ENCODE results near the gene OR4D2. TPM values are rescaled to one million over a fixed set of nuclear protein-coding genes. Genes with fewer than 3 reads are reported as not detected.

The OR4D2 gene
- total and polyA plus RNA-seq, 2 experiments from 2014 or later, result not detected

GRCh38 chr17:58202859-58203258 lies 36.1 kb downstream of the OR4D2 start:
- WGBS, 2 experiments (ENCODE audit: low coverage in 1 of 2, low lambda C conversion rate in 2 of 2, missing lambda C conversion rate in 2 of 2), result 47 to 62% methylated on average over 7 of the region's 7 CpGs
- no peak for DNase-seq
- no peak overlapping the region for H3K4me3 ChIP-seq
- TF ChIP-seq EZH2phosphoT487 (IDR thresholded peaks at IDR 0.05; ENCODE audit: insufficient read depth, low read depth), result no peak
- no peak for TF ChIP-seq EZH2 (IDR thresholded peaks at IDR 0.05; ENCODE audit: insufficient read depth, poor library complexity, severe bottlenecking)
- in situ Hi-C loops (cut with MboI), result no loop called here
- H3K27me3 ChIP-seq (replicated peaks; ENCODE audit: insufficient read depth), result 0 out of 2 replicates have a peak, but pooled peaks cover 4% of the 10 kb centered on the region
- H3K4me2 ChIP-seq (ENCODE audit: unreplicated experiment), result no peak overlapping the region
- H3K9me3 ChIP-seq (ENCODE audit: low read depth), result no peaks in the 10 kb centered on the region
- H3K36me3 ChIP-seq (ENCODE audit: low read depth), result no peaks in the 10 kb centered on the region
- no peaks in the 10 kb centered on the region for H3K9me2 ChIP-seq (ENCODE audit: insufficient read depth)
- H3K79me2 ChIP-seq (ENCODE audit: insufficient read depth), result no peaks in the 10 kb centered on the region
- no peaks in the 10 kb centered on the region for H4K20me1 ChIP-seq (ENCODE audit: insufficient read depth)
- H3K27ac ChIP-seq, result no peak overlapping the region
- H3F3A ChIP-seq (ENCODE audit: insufficient read depth), result no peaks in the 10 kb centered on the region
- no peaks in the 10 kb centered on the region for H3K4me1 ChIP-seq (ENCODE audit: insufficient read depth)
- no peak overlapping the region for H3K9ac ChIP-seq
- no peak overlapping the region for H2AFZ ChIP-seq

GRCh38 chr17:58204796-58205195 lies 38.0 kb downstream of the OR4D2 start:
- Histone ChIP-seq H3K9ac (no peak overlapping the region), H2AFZ (no peak overlapping the region), H3K4me2 (ENCODE audit: unreplicated experiment) (no peak overlapping the region), H3K36me3 (ENCODE audit: low read depth) (no peaks in the 10 kb centered on the region), H3K9me2 (ENCODE audit: insufficient read depth) (no peaks in the 10 kb centered on the region), H4K20me1 (ENCODE audit: insufficient read depth) (no peaks in the 10 kb centered on the region), H3K27ac (no peak overlapping the region), H3K4me1 (ENCODE audit: insufficient read depth) (no peaks in the 10 kb centered on the region), H3F3A (ENCODE audit: insufficient read depth) (no peaks in the 10 kb centered on the region), H3K27me3 (replicated peaks; ENCODE audit: insufficient read depth) (no peaks in the 10 kb centered on the region), H3K4me3 (no peak overlapping the region), H3K79me2 (ENCODE audit: insufficient read depth) (no peaks in the 10 kb centered on the region), H3K9me3 (ENCODE audit: low read depth) (no peaks in the 10 kb centered on the region)
- TF ChIP-seq EZH2 (IDR thresholded peaks at IDR 0.05; ENCODE audit: insufficient read depth, poor library complexity, severe bottlenecking), result no peak
- no peak for TF ChIP-seq EZH2phosphoT487 (IDR thresholded peaks at IDR 0.05; ENCODE audit: insufficient read depth, low read depth)
- in situ Hi-C loops (cut with MboI), result no loop called here
- WGBS, 2 experiments (ENCODE audit: low coverage in 1 of 2, low lambda C conversion rate in 2 of 2, missing lambda C conversion rate in 2 of 2), result 80 to 83% methylated on average over 5 of the region's 5 CpGs
- no peak for DNase-seq

DNA sequence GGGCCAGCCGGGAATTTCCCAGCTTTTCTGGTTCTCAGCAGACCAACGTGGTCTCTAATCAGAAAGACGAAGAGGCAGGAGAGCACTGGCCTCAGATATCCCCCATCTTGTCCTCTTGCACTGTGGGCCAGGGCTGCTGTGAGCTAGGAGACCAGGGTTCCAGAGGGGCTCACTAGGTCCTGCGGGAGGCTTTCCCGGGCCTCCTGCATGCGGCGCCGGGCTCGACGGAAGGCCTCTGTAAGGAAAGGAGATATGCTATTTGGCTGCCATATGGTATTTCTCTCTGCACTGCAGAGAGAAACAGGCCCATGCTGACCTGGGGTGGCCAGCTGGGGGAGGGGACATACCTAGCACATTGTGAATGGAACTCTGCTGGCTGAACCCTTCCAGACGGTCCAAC lies 39.2 kb downstream of the OR4D2 start:
- 90 to 93% methylated on average over 10 to 11 of the region's 11 CpGs for WGBS, 2 experiments (ENCODE audit: low coverage in 1 of 2, low lambda C conversion rate in 2 of 2, missing lambda C conversion rate in 2 of 2)
- Histone ChIP-seq H2AFZ (no peak overlapping the region), H3F3A (ENCODE audit: insufficient read depth) (no peaks in the 10 kb centered on the region), H3K4me3 (no peak overlapping the region), H3K9me2 (ENCODE audit: insufficient read depth) (no peaks in the 10 kb centered on the region), H3K27ac (no peak overlapping the region), H3K27me3 (replicated peaks; ENCODE audit: insufficient read depth) (no peaks in the 10 kb centered on the region), H4K20me1 (ENCODE audit: insufficient read depth) (no peaks in the 10 kb centered on the region), H3K4me2 (ENCODE audit: unreplicated experiment) (no peak overlapping the region), H3K4me1 (ENCODE audit: insufficient read depth) (no peaks in the 10 kb centered on the region), H3K9ac (no peak overlapping the region), H3K36me3 (ENCODE audit: low read depth) (no peaks in the 10 kb centered on the region), H3K79me2 (ENCODE audit: insufficient read depth) (no peaks in the 10 kb centered on the region), H3K9me3 (ENCODE audit: low read depth) (no peaks in the 10 kb centered on the region)
- DNase-seq, result no peak
- TF ChIP-seq EZH2 (IDR thresholded peaks at IDR 0.05; ENCODE audit: insufficient read depth, poor library complexity, severe bottlenecking), result no peak
- TF ChIP-seq EZH2phosphoT487 (IDR thresholded peaks at IDR 0.05; ENCODE audit: insufficient read depth, low read depth), result no peak
- in situ Hi-C loops (cut with MboI), result no loop called here

DNA sequence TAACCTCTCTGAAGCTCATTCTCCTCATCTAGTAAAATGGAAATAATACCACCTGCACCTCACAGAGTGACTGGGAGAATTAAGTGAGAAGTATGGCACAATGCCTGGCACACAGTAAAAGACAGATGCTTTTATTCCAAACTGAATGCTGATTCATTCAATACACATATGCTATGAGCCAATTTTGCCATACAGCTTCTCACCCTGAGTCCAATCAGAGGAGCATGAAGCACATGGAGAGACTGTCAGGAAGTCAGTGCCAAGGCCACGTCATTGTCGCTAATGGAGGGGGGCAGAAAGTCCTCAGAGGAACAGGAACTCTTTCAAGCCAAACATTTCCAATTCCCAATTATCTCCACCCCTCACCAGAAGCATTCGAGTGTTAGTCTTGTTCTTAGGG lies 40.7 kb downstream of the OR4D2 start:
- H4K20me1 ChIP-seq (ENCODE audit: insufficient read depth), result no peaks in the 10 kb centered on the region
- H3K79me2 ChIP-seq (ENCODE audit: insufficient read depth), result no peaks in the 10 kb centered on the region
- H3K4me1 ChIP-seq (ENCODE audit: insufficient read depth), result no peaks in the 10 kb centered on the region
- no peak overlapping the region for H2AFZ ChIP-seq
- no peaks in the 10 kb centered on the region for H3F3A ChIP-seq (ENCODE audit: insufficient read depth)
- no peaks in the 10 kb centered on the region for H3K36me3 ChIP-seq (ENCODE audit: low read depth)
- H3K27me3 ChIP-seq (replicated peaks; ENCODE audit: insufficient read depth), result no peaks in the 10 kb centered on the region
- H3K9me2 ChIP-seq (ENCODE audit: insufficient read depth), result no peaks in the 10 kb centered on the region
- no peak overlapping the region for H3K4me3 ChIP-seq
- no peak overlapping the region for H3K27ac ChIP-seq
- no peak overlapping the region for H3K9ac ChIP-seq
- TF ChIP-seq EZH2 (IDR thresholded peaks at IDR 0.05; ENCODE audit: insufficient read depth, poor library complexity, severe bottlenecking) (no peak), EZH2phosphoT487 (IDR thresholded peaks at IDR 0.05; ENCODE audit: insufficient read depth, low read depth) (no peak)
- DNase-seq, result peak; percentile 33
- WGBS, 2 experiments (ENCODE audit: low coverage in 1 of 2, low lambda C conversion rate in 2 of 2, missing lambda C conversion rate in 2 of 2), result 48 to 83% methylated on average over 3 of the region's 3 CpGs
- H3K4me2 ChIP-seq (ENCODE audit: unreplicated experiment), result no peak overlapping the region
- H3K9me3 ChIP-seq (ENCODE audit: low read depth), result no peaks in the 10 kb centered on the region
- in situ Hi-C loops (cut with MboI), result no loop called here

GRCh38 chr17:58208344-58208743 lies 41.6 kb downstream of the OR4D2 start:
- no peak overlapping the region for H3K4me2 ChIP-seq (ENCODE audit: unreplicated experiment)
- WGBS, 2 experiments (ENCODE audit: low coverage in 1 of 2, low lambda C conversion rate in 2 of 2, missing lambda C conversion rate in 2 of 2), result 94 to 97% methylated on average over 5 of the region's 5 CpGs
- H3F3A ChIP-seq (ENCODE audit: insufficient read depth), result no peaks in the 10 kb centered on the region
- H3K9me2 ChIP-seq (ENCODE audit: insufficient read depth), result no peaks in the 10 kb centered on the region
- no peak for TF ChIP-seq EZH2phosphoT487 (IDR thresholded peaks at IDR 0.05; ENCODE audit: insufficient read depth, low read depth)
- TF ChIP-seq EZH2 (IDR thresholded peaks at IDR 0.05; ENCODE audit: insufficient read depth, poor library complexity, severe bottlenecking), result no peak
- DNase-seq, result no peak
- no peaks in the 10 kb centered on the region for H3K27me3 ChIP-seq (replicated peaks; ENCODE audit: insufficient read depth)
- H3K27ac ChIP-seq, result no peak overlapping the region
- H3K4me1 ChIP-seq (ENCODE audit: insufficient read depth), result no peaks in the 10 kb centered on the region
- no peaks in the 10 kb centered on the region for H3K9me3 ChIP-seq (ENCODE audit: low read depth)
- no peaks in the 10 kb centered on the region for H3K36me3 ChIP-seq (ENCODE audit: low read depth)
- H2AFZ ChIP-seq, result no peak overlapping the region
- H3K9ac ChIP-seq, result no peak overlapping the region
- no peaks in the 10 kb centered on the region for H3K79me2 ChIP-seq (ENCODE audit: insufficient read depth)
- no peak overlapping the region for H3K4me3 ChIP-seq
- in situ Hi-C loops (cut with MboI), result no loop called here
- no peaks in the 10 kb centered on the region for H4K20me1 ChIP-seq (ENCODE audit: insufficient read depth)

Data from GM23248 (cell line).